Measurements from ENCODE around the gene ANAPC2. TPM values are rescaled to one million over a fixed set of nuclear protein-coding genes. Genes with fewer than 3 reads are reported as not detected.

Gene ANAPC2
- total RNA-seq, 2 donors from 2014 or later = 75.5 to 98.1 TPM

- Mint-ChIP-seq H3K4me3 (no peak overlapping the region), H3K9me3 (no peaks in the 10 kb centered on the region), H3K27me3 (no peaks in the 10 kb centered on the region), H3K4me1 (ENCODE audit: low read depth in 2 of 2) (peaks cover 0 to 9% of the 10 kb centered on the region in 2 donors), H3K27ac (no peak overlapping the region), H3K36me3 (no peaks in the 10 kb centered on the region)
- DNase-seq (ENCODE audit: low spot score) (no peak), ATAC-seq (no peak)
Measured at GRCh38 chr9:137213160-137214060, 25.1 kb upstream of the ANAPC2 start.

GRCh38 chr9:137212520-137212919 lies 24.2 kb upstream of the ANAPC2 start:
- no peak overlapping the region for H3K4me3 Mint-ChIP-seq
- no peaks in the 10 kb centered on the region for H3K27me3 Mint-ChIP-seq
- no peaks in the 10 kb centered on the region for H3K9me3 Mint-ChIP-seq
- DNase-seq (ENCODE audit: low spot score) (no peak), ATAC-seq (no peak)
- peaks cover 2% of the 10 kb centered on the region for H3K36me3 Mint-ChIP-seq
- peaks cover 2 to 12% of the 10 kb centered on the region in 2 donors for H3K4me1 Mint-ChIP-seq (ENCODE audit: low read depth in 2 of 2)
- no peak overlapping the region for H3K27ac Mint-ChIP-seq

- Mint-ChIP-seq H3K27me3 (no peaks in the 10 kb centered on the region), H3K4me3 (no peak overlapping the region), H3K9me3 (no peaks in the 10 kb centered on the region), H3K4me1 (ENCODE audit: low read depth in 2 of 2) (peaks cover 12 to 22% of the 10 kb centered on the region in 2 donors), H3K36me3 (peaks cover 12% of the 10 kb centered on the region), H3K27ac (no peak overlapping the region)
- DNase-seq (ENCODE audit: low spot score) (no peak), ATAC-seq (no peak)
Measured at GRCh38 chr9:137211532-137211931, 23.2 kb upstream of the ANAPC2 start.

GRCh38 chr9:137206602-137207001 lies 18.2 kb upstream of the ANAPC2 start:
- Mint-ChIP-seq H3K4me1 (ENCODE audit: low read depth in 2 of 2) (peaks cover 38 to 46% of the 10 kb centered on the region in 2 donors), H3K27ac (peak overlapping the region; percentile 90 to 93), H3K27me3 (no peaks in the 10 kb centered on the region), H3K9me3 (no peaks in the 10 kb centered on the region), H3K4me3 (peak overlapping the region; percentile 95), H3K36me3 (peaks cover 14% of the 10 kb centered on the region)
- DNase-seq (ENCODE audit: low spot score) (no peak), ATAC-seq (no peak)

DNA sequence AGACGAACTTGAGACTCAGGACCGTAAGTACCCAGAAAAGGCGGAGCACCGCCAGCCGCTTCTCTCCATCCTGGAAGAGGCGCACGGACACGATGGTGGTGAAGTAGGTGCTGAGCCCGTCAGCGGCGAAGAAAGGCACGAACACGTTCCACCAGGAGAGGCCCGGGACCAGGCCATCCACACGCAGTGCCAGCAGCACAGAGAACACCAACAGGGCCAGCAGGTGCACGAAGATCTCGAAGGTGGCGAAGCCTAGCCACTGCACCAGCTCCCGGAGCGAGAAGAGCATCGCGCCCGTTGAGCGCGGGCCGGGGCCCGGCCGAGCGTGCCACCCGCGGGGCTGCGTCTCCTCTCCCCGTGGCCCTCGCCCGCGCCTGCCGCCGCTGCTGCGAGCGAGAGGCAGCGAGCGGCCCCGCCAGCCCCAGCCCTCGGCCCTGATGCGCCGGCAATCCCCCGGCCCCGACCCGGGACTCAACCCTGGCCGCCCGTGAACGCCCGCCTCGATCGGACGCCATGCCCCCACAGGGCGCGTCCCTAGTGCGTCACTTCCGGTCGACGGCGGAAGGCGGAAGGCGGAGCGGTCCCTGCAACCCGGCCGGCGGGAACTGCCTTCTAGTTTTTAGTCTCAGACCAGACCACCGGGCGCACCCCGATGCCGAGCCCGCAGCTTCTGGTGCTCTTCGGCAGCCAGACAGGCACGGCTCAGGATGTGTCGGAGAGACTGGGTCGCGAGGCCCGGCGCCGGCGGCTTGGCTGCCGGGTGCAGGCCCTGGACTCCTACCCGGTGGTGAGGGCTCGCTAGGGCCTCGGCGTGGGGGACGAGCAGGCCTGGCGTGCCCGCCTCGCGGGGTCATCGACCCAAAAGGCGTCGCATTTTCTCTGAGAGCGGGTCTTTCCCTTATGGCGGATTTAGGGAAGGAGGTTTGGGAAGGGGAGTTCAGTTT lies 17.0 kb upstream of the ANAPC2 start, which contains the start of the genes NDOR1 and TMEM203:
TSS of gene NDOR1 (plus strand) at position 575 of the 944 bp plus-strand sequence. CDS start at position 653, 78 bp downstream.
TSS of gene TMEM203 (minus strand) at position 523 of the 944 bp plus-strand sequence. CDS start at position 289, 234 bp downstream.
- Mint-ChIP-seq H3K36me3 (peaks cover 14% of the 10 kb centered on the region), H3K27ac (peak within 1 kb of the TSS; percentile 90 to 93), H3K9me3 (no peaks in the 10 kb centered on the region), H3K4me3 (peak within 1 kb of the TSS; percentile 95), H3K27me3 (no peaks in the 10 kb centered on the region), H3K4me1 (ENCODE audit: low read depth in 2 of 2) (peaks cover 38 to 41% of the 10 kb centered on the region in 2 donors)
- DNase-seq (ENCODE audit: low spot score) (peak; percentile 95), ATAC-seq (peak; percentile 67 to 72)

DNA sequence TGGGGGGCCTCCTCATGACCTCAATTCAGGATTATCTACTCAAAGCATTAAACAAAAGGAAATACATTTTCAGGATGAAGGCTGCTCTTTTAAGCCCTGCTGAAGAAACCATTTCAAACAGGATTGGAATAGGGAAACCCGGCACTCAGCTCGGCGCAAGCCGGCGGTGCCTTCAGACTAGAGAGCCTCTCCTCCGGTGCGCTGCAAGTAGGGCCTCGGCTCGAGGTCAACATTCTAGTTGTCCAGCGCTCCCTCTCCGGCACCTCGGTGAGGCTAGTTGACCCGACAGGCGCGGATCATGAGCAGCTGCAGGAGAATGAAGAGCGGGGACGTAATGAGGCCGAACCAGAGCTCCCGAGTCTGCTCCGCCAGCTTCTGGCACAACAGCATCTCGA lies 16.4 kb upstream of the ANAPC2 start:
- Mint-ChIP-seq H3K9me3 (no peaks in the 10 kb centered on the region), H3K27ac (peak overlapping the region; percentile 90 to 93), H3K4me3 (peak overlapping the region; percentile 95), H3K27me3 (no peaks in the 10 kb centered on the region), H3K36me3 (peaks cover 14% of the 10 kb centered on the region), H3K4me1 (ENCODE audit: low read depth in 2 of 2) (peaks cover 38 to 41% of the 10 kb centered on the region in 2 donors)
- DNase-seq (ENCODE audit: low spot score) (no peak), ATAC-seq (no peak)

DNA sequence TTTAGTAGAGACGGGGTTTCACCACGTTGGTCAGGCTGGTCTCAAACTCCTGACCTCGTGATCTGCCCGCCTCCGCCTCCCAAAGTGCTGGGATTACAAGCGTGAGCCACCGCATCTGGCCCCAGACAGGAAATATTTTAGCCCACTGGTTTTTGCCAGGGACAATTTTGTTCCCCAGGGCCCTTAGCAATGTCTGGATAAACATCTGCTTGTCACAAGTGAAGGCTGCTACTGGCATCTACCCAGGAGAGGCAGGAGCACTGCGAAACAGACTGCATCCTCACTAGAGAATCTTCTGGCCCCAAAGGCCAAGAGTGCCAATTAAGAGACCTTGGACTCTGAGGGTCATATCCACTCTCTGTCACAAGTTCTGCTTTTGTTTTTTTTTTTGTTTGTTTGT lies 14.6 kb upstream of the ANAPC2 start:
- DNase-seq (ENCODE audit: low spot score) = no peak
- H3K9me3 Mint-ChIP-seq = no peaks in the 10 kb centered on the region
- no peak overlapping the region for H3K4me3 Mint-ChIP-seq
- peaks cover 14% of the 10 kb centered on the region for H3K36me3 Mint-ChIP-seq
- H3K4me1 Mint-ChIP-seq (ENCODE audit: low read depth in 2 of 2) = peaks cover 37 to 38% of the 10 kb centered on the region in 2 donors
- H3K27me3 Mint-ChIP-seq = no peaks in the 10 kb centered on the region
- no peak overlapping the region for H3K27ac Mint-ChIP-seq
- no peak for ATAC-seq

GRCh38 chr9:137201205-137201868 lies 13.0 kb upstream of the ANAPC2 start:
- Mint-ChIP-seq H3K27ac (peak overlapping the region; percentile 77 to 78), H3K4me3 (peak overlapping the region; percentile 80), H3K4me1 (ENCODE audit: low read depth in 2 of 2) (peaks cover 22 to 24% of the 10 kb centered on the region in 2 donors), H3K9me3 (no peaks in the 10 kb centered on the region), H3K27me3 (no peaks in the 10 kb centered on the region), H3K36me3 (peaks cover under 1% of the 10 kb centered on the region)
- no peak for ATAC-seq
- no peak for DNase-seq (ENCODE audit: low spot score)

DNA sequence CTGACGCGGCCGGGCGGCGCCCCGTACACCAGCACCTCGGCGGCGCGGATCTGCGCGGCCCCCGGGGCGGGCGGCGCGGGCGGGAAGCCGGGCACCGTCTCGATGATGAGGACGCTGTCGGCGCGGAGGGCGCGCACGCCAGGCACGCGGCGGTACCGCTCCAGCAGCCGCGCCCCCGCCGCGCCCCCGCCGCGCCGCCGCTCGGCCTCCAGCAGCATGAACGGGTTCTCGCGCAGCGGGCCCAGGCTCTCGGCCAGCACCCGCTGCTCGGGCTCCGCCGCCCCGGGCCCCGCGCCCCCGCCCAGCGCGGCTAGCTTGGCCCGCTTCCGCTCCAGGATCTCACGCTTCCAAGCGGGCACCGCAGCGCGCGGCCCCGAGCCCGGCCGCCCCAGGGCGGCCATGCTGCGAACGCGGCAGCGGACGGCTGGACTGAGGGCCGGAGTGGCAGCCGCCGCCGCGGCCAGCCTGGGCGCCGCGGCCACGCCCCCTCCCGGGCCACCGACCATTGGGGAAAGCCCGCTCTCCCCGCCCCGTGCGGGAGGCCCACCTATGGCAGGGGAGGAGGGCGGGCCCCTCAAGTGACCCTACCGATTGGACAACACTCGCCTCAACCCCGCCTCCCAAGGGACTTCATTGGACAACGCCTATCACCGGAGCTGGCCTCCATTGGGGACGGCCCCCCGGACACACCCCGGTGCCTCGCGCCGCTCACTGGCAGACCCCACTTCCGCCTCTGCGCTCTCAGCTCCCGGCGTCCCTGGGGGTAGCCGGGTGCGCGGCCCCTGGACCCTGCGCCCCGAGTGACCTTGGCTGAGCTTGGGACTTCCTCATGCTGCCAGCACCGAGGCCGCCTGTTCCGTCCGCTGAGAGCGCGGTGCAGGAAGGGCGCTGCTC lies 12.2 kb upstream of the ANAPC2 start, which contains the start of gene TPRN:
TSS of gene TPRN (minus strand) at position 431 of the 894 bp plus-strand sequence. CDS start at position 401, 30 bp downstream.
- H3K36me3 Mint-ChIP-seq = no peaks in the 10 kb centered on the region
- no peaks in the 10 kb centered on the region for H3K27me3 Mint-ChIP-seq
- peak within 1 kb of the TSS; percentile 77 to 78 for H3K27ac Mint-ChIP-seq
- H3K4me1 Mint-ChIP-seq (ENCODE audit: low read depth in 2 of 2) = peaks cover 16% of the 10 kb centered on the region in 2 donors
- no peaks in the 10 kb centered on the region for H3K9me3 Mint-ChIP-seq
- peak within 1 kb of the TSS; percentile 80 for H3K4me3 Mint-ChIP-seq
- peak; percentile 98 for ATAC-seq
- peak; percentile 100 for DNase-seq (ENCODE audit: low spot score)

DNA sequence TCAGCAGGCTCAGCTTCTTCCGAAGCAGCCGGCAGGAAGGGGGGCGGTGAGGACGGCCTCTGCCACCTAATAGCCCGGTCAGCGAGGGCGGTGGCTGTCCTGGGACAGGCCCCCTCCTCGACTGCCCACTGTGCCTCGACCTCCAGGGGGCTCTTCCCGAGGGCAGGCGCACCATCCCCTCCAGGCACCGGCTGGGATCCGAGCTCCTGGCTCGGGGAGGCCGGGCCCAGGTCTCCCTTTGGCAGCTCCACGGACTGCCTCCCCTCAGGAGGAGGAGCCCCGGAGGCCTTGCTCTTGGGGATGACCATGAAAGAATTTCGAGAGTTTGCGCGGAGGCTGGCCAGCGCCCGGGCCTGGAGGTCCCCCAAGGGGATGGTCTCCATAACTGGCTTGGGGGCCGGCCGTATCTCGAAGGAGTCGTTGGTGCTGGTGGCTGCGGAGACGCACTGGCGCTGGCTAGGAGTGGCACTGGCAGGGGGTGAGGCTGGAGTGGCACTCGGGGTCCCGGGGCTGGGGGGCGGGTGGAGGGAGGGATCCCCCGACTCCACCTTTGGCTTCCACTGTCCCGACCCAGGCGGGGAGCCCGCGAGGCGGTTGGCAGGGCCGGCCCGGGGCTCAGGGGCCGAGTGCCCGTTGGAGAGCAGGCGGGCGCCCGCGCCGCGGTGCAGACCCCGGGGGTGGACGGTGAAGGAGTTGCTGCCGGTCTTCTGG lies 11.2 kb upstream of the ANAPC2 start:
- no peak for ATAC-seq
- Mint-ChIP-seq H3K27me3 (no peaks in the 10 kb centered on the region), H3K9me3 (no peaks in the 10 kb centered on the region), H3K4me1 (ENCODE audit: low read depth in 2 of 2) (peaks cover 12 to 13% of the 10 kb centered on the region in 2 donors), H3K36me3 (no peaks in the 10 kb centered on the region), H3K27ac (no peak overlapping the region), H3K4me3 (peak overlapping the region; percentile 71)
- no peak for DNase-seq (ENCODE audit: low spot score)

GRCh38 chr9:137198902-137199283 lies 10.5 kb upstream of the ANAPC2 start:
- no peak for ATAC-seq
- Mint-ChIP-seq H3K27ac (no peak overlapping the region), H3K9me3 (no peaks in the 10 kb centered on the region), H3K4me1 (ENCODE audit: low read depth in 2 of 2) (peaks cover 6% of the 10 kb centered on the region in 2 donors), H3K4me3 (peak overlapping the region; percentile 30), H3K27me3 (no peaks in the 10 kb centered on the region), H3K36me3 (no peaks in the 10 kb centered on the region)
- DNase-seq (ENCODE audit: low spot score) = no peak

Data from natural killer cell treated with Interleukin-12 subunit alpha and Interleukin-12 subunit beta and Interleukin-15 and Interleukin-18, amount 100 ng/mL, for 72 hours (primary cell).